ENCODE measurements around the gene PRKCZ.

PRKCZ gene

GRCh38 chr1:2124446-2125198, 74.4 kb downstream of the PRKCZ start:
- no peak for DNase-seq

- DNase-seq: no peak
Measured at GRCh38 chr1:2125350-2126211, 75.4 kb downstream of the PRKCZ start.

GRCh38 chr1:2126331-2127186, 76.3 kb downstream of the PRKCZ start:
- no peak for DNase-seq

- DNase-seq: no peak
Measured at GRCh38 chr1:2127187-2128145, 77.3 kb downstream of the PRKCZ start.

- no peak for DNase-seq
Measured at GRCh38 chr1:2128189-2128901, 78.1 kb downstream of the PRKCZ start.

GRCh38 chr1:2129256-2129943, 79.2 kb downstream of the PRKCZ start:
- DNase-seq: no peak

- DNase-seq: no peak
Measured at GRCh38 chr1:2130156-2130555, 79.9 kb downstream of the PRKCZ start.

GRCh38 chr1:2130871-2131289, 80.7 kb downstream of the PRKCZ start:
- DNase-seq: no peak

GRCh38 chr1:2132222-2133038, 82.2 kb downstream of the PRKCZ start:
- DNase-seq: no peak

GRCh38 chr1:2133039-2133878, 83.0 kb downstream of the PRKCZ start:
- no peak for DNase-seq

- no peak for DNase-seq
Measured at GRCh38 chr1:2133879-2134215, 83.6 kb downstream of the PRKCZ start.

- no peak for DNase-seq
Measured at GRCh38 chr1:2134266-2134620, 84.0 kb downstream of the PRKCZ start.

- no peak for DNase-seq
Measured at GRCh38 chr1:2134621-2135307, 84.6 kb downstream of the PRKCZ start.

- no peak for DNase-seq
Measured at GRCh38 chr1:2135441-2135841, 85.2 kb downstream of the PRKCZ start.

GRCh38 chr1:2135941-2136340, 85.7 kb downstream of the PRKCZ start:
- no peak for DNase-seq

- DNase-seq: no peak
Measured at GRCh38 chr1:2136386-2137235, 86.4 kb downstream of the PRKCZ start.
